H1 (cell line): ENCODE data around the gene SLC39A8. TPM values are rescaled to one million over a fixed set of nuclear protein-coding genes. Genes with fewer than 3 reads are reported as not detected.

Source experiments
- HDAC6 ChIP-seq: IDR thresholded peaks from one replicate; pipeline ENCODE4 v1.7.1; 2012; ENCODE audit warnings: low read depth, mild to moderate bottlenecking, inconsistent platforms, low read length, moderate library complexity
- NANOG ChIP-seq: IDR thresholded peaks from 2 replicates; pipeline ENCODE4 v1.6.1; 2011; ENCODE audit warnings: low read length, low read depth, mild to moderate bottlenecking, inconsistent platforms; ENCODE audit not compliant: insufficient read depth, poor library complexity, severe bottlenecking
- SIX5 ChIP-seq: IDR thresholded peaks from 2 replicates; pipeline ENCODE4 v1.6.1; 2011; ENCODE audit warnings: mild to moderate bottlenecking, low read depth, low read length
- polyA plus RNA-seq, 7 experiments: library from polyadenylated mRNA; depleted of rRNA in 3 of 7; stranded (reverse) in 5 of 7; unstranded in 2 of 7; fragments of >200 nt in 5 of 7; fragments of 200-250 nt in 2 of 7; gene quantifications; 1 replicate in 5 of 7; 2 replicates in 1 of 7; 4 replicates in 1 of 7; pipeline versions ENCODE4 v1.2.1 to v1.2.3, GENCODE V29; 2011 to 2013; ENCODE audit warnings: missing spikeins in 2 of 7, mixed read lengths in 2 of 7
- total RNA-seq: library from RNA; stranded (reverse); fragmentation: NEBNext Ultra II Directional; extraction: Animal tissue kit (Norgen Biotek cat#: 25700); gene quantifications from 2 replicates; pipeline ENCODE4 v1.2.1, GENCODE V29; 2021

Gene SLC39A8
- total and polyA plus RNA-seq, 2 of the 8 experiments (the other 6 are each of a cell fraction or from before 2014, with no cell fraction given): 6.4 to 38.7 TPM

DNA sequence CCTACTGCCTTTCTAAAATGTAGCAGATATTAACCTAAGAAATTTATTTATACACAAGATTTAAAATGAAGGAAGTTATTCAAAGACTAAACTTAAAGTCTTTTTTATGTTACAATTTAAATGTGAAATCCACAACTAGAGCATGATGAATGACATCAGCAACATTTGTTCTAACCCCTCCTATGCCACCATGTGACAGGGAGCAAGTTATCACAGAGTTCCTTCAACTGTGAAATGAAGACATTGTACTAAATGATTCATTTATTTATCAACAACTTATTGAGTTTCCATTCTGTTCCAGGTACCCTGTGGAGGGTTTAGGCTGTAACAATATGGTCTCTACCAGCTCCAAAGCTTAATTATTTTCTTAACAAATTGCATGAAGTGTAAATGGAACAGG lies 76.9 kb downstream of the SLC39A8 start (continued):
- TF ChIP-seq HDAC6 (no peak), SIX5 (no peak), NANOG (no peak)
